GM23338 (cell line): ENCODE results near the gene AGAP2. TPM values are rescaled to one million over a fixed set of nuclear protein-coding genes. Genes with fewer than 3 reads are reported as not detected.

Source experiments
- ATAC-seq: fragments of 200-7000 bp; cut with Tn5 transposase; 3 replicates; pipeline ENCODE4 v1.9.1; 2020
- DNase-seq: peaks from one replicate; pipeline ENCODE4 v3.0.0-alpha.2; 2015; ENCODE audit warnings: low spot score
- H2AFZ ChIP-seq: fragments of 200-600 bp; sonication (generic); 2 replicates; pipeline ENCODE4 v1.8.0; 2016; ENCODE audit warnings: antibody characterized with exemption, mild to moderate bottlenecking, moderate library complexity
- H3F3A ChIP-seq: fragments of 200-600 bp; sonication (generic); replicated peaks from 2 replicates; pipeline ENCODE4 v1.8.0; 2017; ENCODE audit warnings: antibody characterized with exemption, mixed run types, low read depth
- H3K27ac ChIP-seq: fragments of 200-600 bp; sonication (generic); 2 replicates; pipeline ENCODE4 v1.6.1; 2016; ENCODE audit warnings: low read depth
- H3K27me3 ChIP-seq: fragments of 200-600 bp; sonication (generic); 2 replicates; pipeline ENCODE4 v1.8.0; 2016; ENCODE audit warnings: mild to moderate bottlenecking, mixed run types, moderate library complexity; ENCODE audit not compliant: insufficient read depth
- H3K36me3 ChIP-seq: fragments of 200-600 bp; sonication (generic); 2 replicates; pipeline ENCODE4 v1.8.0; 2016; ENCODE audit warnings: mild to moderate bottlenecking; ENCODE audit not compliant: insufficient read depth
- H3K4me1 ChIP-seq: fragments of 200-600 bp; sonication (generic); 2 replicates; pipeline ENCODE4 v1.8.0; 2016; ENCODE audit warnings: mild to moderate bottlenecking, moderate library complexity; ENCODE audit not compliant: insufficient read depth
- H3K4me2 ChIP-seq: fragments of 200-600 bp; sonication (generic); 2 replicates; pipeline ENCODE4 v1.7.1; 2017; ENCODE audit warnings: mixed run types
- H3K4me3 ChIP-seq: fragments of 200-600 bp; sonication (generic); 2 replicates; pipeline ENCODE4 v1.6.1; 2016; ENCODE audit warnings: mixed run types
- H3K79me2 ChIP-seq: fragments of 200-600 bp; sonication (generic); replicated peaks from 2 replicates; pipeline ENCODE4 v1.8.0; 2017; ENCODE audit warnings: mild to moderate bottlenecking; ENCODE audit not compliant: insufficient read depth
- H3K9me2 ChIP-seq: fragments of 200-600 bp; sonication (generic); 2 replicates; pipeline ENCODE4 v1.8.0; 2017; ENCODE audit not compliant: insufficient read depth
- H4K20me1 ChIP-seq: fragments of 200-600 bp; sonication (generic); replicated peaks from 2 replicates; pipeline ENCODE4 v1.8.0; 2017; ENCODE audit warnings: mild to moderate bottlenecking; ENCODE audit not compliant: insufficient read depth
- H3K27ac Mint-ChIP-seq: 2 replicates; pipeline ENCODE4 v1.8.0; 2020; ENCODE audit warnings: inconsistent platforms, mild to moderate bottlenecking, moderate library complexity, mixed read lengths
- H3K27me3 Mint-ChIP-seq: 3 replicates; pipeline ENCODE4 v1.8.0; 2022; ENCODE audit warnings: low read depth, mild to moderate bottlenecking, moderate library complexity, mixed read lengths, inconsistent platforms; ENCODE audit not compliant: insufficient read depth, poor library complexity
- H3K36me3 Mint-ChIP-seq: 3 replicates; pipeline ENCODE4 v1.8.0; 2021; ENCODE audit warnings: low read depth, mild to moderate bottlenecking, inconsistent platforms, moderate library complexity, mixed read lengths
- H3K4me1 Mint-ChIP-seq: 3 replicates; pipeline ENCODE4 v1.8.0; 2020; ENCODE audit warnings: mild to moderate bottlenecking, inconsistent platforms, mixed read lengths
- H3K4me3 Mint-ChIP-seq: 3 replicates; pipeline ENCODE4 v1.8.0; 2021; ENCODE audit warnings: moderate library complexity, mild to moderate bottlenecking, inconsistent platforms, mixed read lengths
- H3K9me3 Mint-ChIP-seq: 3 replicates; pipeline ENCODE4 v1.8.0; 2020; ENCODE audit warnings: moderate library complexity, mild to moderate bottlenecking, inconsistent platforms, mixed read lengths
- CREB1 ChIP-seq: fragments of 250-450 bp; sonication (Bioruptor Pico); IDR thresholded peaks from 2 replicates; pipeline ENCODE4 v1.5.0; 2020; ENCODE audit warnings: low read depth, mild to moderate bottlenecking, moderate library complexity
- JUNB ChIP-seq: IDR thresholded peaks from one replicate; pipeline ENCODE4 v1.6.1; 2016; ENCODE audit warnings: antibody characterized with exemption; ENCODE audit not compliant: unreplicated experiment
- NANOG ChIP-seq: IDR thresholded peaks from 2 replicates; pipeline ENCODE4 v1.6.1; 2016; ENCODE audit warnings: antibody characterized with exemption, borderline replicate concordance
- POLR2AphosphoS5 ChIP-seq: IDR thresholded peaks from 2 replicates; pipeline ENCODE4 v1.6.1; 2016; ENCODE audit warnings: antibody characterized with exemption, low read depth
- STAT1 ChIP-seq: IDR thresholded peaks from one replicate; pipeline ENCODE4 v1.6.1; 2016; ENCODE audit warnings: antibody characterized with exemption; ENCODE audit not compliant: unreplicated experiment
- ZNF114 ChIP-seq: fragments of 250-450 bp; sonication (Bioruptor Pico); IDR thresholded peaks from 2 replicates; pipeline ENCODE4 v1.5.0; 2020; ENCODE audit warnings: mild to moderate bottlenecking, moderate library complexity
- ZNF331 ChIP-seq: fragments of 250-450 bp; sonication (Bioruptor Pico); IDR thresholded peaks from 2 replicates; pipeline ENCODE4 v1.5.0; 2020; ENCODE audit warnings: low read depth, mild to moderate bottlenecking, moderate library complexity
- polyA plus RNA-seq: library from polyadenylated mRNA; unstranded; fragments of >200 nt; fragmentation: Nextera tagmentation; extraction: Ambion mirVana; gene quantifications from 2 replicates; pipeline ENCODE4 v1.2.1, GENCODE V29; 2016
- total RNA-seq: library from RNA; depleted of rRNA; stranded (reverse); fragments of >200 nt; shearing (Covaris generic); gene quantifications from 2 replicates; pipeline ENCODE4 v1.2.3, GENCODE V29; 2014
- TF ChIP-seq, protein P1 (sequence below): fragments of 250-450 bp; sonication (Bioruptor Pico); IDR thresholded peaks from 2 replicates; pipeline ENCODE4 v1.5.0; 2020; ENCODE audit warnings: mild to moderate bottlenecking, moderate library complexity
- TF ChIP-seq, protein P2 (sequence below): IDR thresholded peaks from 2 replicates; pipeline ENCODE4 v1.6.1; 2016; ENCODE audit warnings: antibody characterized with exemption
- TF ChIP-seq, protein P3 (sequence below): IDR thresholded peaks from one replicate; pipeline ENCODE4 v1.6.1; 2018; ENCODE audit warnings: antibody characterized with exemption; ENCODE audit not compliant: unreplicated experiment

Gene AGAP2
- total and polyA plus RNA-seq, 2 experiments from 2014 or later: 0.36 to 1.3 TPM

- Histone ChIP-seq H3K4me2 (peak overlapping the region; percentile 98; the same call in 1 of the 2 replicates), H2AFZ (no peak overlapping the region), H3K4me1 (peaks cover 5% of the 10 kb centered on the region; the same call in 1 of the 2 replicates), H4K20me1 (peaks cover 7% of the 10 kb centered on the region), H3K36me3 (peaks cover 20% of the 10 kb centered on the region; the same call in 1 of the 2 replicates), H3K9me2 (no peaks in the 10 kb centered on the region), H3K4me3 (0 out of 2 replicates have a peak overlapping the region, but pooled peaks have one; percentile 100), H3K79me2 (peaks cover 18% of the 10 kb centered on the region), H3K27me3 (no peaks in the 10 kb centered on the region), H3K27ac (no peak overlapping the region), H3F3A (no peaks in the 10 kb centered on the region)
- Mint-ChIP-seq H3K27ac (no peak overlapping the region), H3K27me3 (peaks cover 5% of the 10 kb centered on the region), H3K9me3 (no peaks in the 10 kb centered on the region), H3K4me3 (peak overlapping the region; percentile 100), H3K4me1 (peaks cover 4% of the 10 kb centered on the region; the same call in 1 of the 3 replicates), H3K36me3 (peaks cover 36% of the 10 kb centered on the region)
- ATAC-seq: no peak
- no peak for TF ChIP-seq ZNF114 (CRISPR knock-in tag)
- DNase-seq: no peak
Observed at GRCh38 chr12:57783861-57784260, 45.3 kb upstream of the AGAP2 start.

DNA sequence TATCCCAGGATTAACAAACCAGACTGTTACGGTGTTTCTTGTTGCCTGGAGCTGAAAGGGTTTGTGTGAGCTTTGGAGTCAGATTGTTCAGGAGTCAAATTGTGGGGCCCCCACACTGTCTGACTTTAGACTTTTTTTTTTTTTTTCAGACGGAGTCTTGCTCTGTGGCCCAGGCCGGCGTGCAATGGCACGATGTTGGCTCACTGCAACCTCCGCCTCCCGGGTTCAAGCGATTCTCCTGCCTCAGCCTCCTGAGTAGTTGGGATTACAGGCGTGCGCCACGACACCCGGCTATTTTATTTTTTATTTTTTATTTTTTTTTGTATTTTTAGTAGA, 44.9 kb upstream of the AGAP2 start:
- no peak for DNase-seq
- Histone ChIP-seq H3F3A (no peaks in the 10 kb centered on the region), H3K9me2 (no peaks in the 10 kb centered on the region), H3K4me1 (peaks cover 5% of the 10 kb centered on the region; the same call in 1 of the 2 replicates), H3K79me2 (peaks cover 18% of the 10 kb centered on the region), H3K36me3 (peaks cover 20% of the 10 kb centered on the region; the same call in 1 of the 2 replicates), H3K27ac (no peak overlapping the region), H2AFZ (peak overlapping the region; percentile 73; the same call in 1 of the 2 replicates), H4K20me1 (peaks cover 7% of the 10 kb centered on the region), H3K4me3 (peak overlapping the region; percentile 100), H3K27me3 (no peaks in the 10 kb centered on the region), H3K4me2 (peak overlapping the region; percentile 98)
- Mint-ChIP-seq H3K36me3 (peaks cover 31% of the 10 kb centered on the region), H3K9me3 (no peaks in the 10 kb centered on the region), H3K27me3 (peaks cover 5% of the 10 kb centered on the region), H3K4me3 (peak overlapping the region; percentile 100), H3K4me1 (peaks cover 4% of the 10 kb centered on the region; the same call in 1 of the 3 replicates), H3K27ac (no peak overlapping the region)
- no peak for ATAC-seq
- TF ChIP-seq JUNB: no peak
- no peak for TF ChIP-seq STAT1
- TF ChIP-seq NANOG: no peak
- TF ChIP-seq, protein P1, sequence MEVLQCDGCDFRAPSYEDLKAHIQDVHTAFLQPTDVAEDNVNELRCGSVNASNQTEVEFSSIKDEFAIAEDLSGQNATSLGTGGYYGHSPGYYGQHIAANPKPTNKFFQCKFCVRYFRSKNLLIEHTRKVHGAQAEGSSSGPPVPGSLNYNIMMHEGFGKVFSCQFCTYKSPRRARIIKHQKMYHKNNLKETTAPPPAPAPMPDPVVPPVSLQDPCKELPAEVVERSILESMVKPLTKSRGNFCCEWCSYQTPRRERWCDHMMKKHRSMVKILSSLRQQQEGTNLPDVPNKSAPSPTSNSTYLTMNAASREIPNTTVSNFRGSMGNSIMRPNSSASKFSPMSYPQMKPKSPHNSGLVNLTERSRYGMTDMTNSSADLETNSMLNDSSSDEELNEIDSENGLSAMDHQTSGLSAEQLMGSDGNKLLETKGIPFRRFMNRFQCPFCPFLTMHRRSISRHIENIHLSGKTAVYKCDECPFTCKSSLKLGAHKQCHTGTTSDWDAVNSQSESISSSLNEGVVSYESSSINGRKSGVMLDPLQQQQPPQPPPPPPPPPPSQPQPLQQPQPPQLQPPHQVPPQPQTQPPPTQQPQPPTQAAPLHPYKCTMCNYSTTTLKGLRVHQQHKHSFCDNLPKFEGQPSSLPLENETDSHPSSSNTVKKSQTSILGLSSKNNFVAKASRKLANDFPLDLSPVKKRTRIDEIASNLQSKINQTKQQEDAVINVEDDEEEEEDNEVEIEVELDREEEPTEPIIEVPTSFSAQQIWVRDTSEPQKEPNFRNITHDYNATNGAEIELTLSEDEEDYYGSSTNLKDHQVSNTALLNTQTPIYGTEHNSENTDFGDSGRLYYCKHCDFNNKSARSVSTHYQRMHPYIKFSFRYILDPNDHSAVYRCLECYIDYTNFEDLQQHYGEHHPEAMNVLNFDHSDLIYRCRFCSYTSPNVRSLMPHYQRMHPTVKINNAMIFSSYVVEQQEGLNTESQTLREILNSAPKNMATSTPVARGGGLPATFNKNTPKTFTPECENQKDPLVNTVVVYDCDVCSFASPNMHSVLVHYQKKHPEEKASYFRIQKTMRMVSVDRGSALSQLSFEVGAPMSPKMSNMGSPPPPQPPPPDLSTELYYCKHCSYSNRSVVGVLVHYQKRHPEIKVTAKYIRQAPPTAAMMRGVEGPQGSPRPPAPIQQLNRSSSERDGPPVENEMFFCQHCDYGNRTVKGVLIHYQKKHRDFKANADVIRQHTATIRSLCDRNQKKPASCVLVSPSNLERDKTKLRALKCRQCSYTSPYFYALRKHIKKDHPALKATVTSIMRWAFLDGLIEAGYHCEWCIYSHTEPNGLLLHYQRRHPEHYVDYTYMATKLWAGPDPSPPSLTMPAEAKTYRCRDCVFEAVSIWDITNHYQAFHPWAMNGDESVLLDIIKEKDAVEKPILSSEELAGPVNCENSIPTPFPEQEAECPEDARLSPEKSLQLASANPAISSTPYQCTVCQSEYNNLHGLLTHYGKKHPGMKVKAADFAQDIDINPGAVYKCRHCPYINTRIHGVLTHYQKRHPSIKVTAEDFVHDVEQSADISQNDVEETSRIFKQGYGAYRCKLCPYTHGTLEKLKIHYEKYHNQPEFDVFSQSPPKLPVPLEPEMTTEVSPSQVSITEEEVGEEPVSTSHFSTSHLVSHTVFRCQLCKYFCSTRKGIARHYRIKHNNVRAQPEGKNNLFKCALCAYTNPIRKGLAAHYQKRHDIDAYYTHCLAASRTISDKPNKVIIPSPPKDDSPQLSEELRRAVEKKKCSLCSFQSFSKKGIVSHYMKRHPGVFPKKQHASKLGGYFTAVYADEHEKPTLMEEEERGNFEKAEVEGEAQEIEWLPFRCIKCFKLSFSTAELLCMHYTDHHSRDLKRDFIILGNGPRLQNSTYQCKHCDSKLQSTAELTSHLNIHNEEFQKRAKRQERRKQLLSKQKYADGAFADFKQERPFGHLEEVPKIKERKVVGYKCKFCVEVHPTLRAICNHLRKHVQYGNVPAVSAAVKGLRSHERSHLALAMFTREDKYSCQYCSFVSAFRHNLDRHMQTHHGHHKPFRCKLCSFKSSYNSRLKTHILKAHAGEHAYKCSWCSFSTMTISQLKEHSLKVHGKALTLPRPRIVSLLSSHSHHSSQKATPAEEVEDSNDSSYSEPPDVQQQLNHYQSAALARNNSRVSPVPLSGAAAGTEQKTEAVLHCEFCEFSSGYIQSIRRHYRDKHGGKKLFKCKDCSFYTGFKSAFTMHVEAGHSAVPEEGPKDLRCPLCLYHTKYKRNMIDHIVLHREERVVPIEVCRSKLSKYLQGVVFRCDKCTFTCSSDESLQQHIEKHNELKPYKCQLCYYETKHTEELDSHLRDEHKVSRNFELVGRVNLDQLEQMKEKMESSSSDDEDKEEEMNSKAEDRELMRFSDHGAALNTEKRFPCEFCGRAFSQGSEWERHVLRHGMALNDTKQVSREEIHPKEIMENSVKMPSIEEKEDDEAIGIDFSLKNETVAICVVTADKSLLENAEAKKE (CRISPR knock-in tag): no peak
- no peak for TF ChIP-seq ZNF331
- no peak for TF ChIP-seq CREB1 (CRISPR knock-in tag)
- TF ChIP-seq, protein P2, sequence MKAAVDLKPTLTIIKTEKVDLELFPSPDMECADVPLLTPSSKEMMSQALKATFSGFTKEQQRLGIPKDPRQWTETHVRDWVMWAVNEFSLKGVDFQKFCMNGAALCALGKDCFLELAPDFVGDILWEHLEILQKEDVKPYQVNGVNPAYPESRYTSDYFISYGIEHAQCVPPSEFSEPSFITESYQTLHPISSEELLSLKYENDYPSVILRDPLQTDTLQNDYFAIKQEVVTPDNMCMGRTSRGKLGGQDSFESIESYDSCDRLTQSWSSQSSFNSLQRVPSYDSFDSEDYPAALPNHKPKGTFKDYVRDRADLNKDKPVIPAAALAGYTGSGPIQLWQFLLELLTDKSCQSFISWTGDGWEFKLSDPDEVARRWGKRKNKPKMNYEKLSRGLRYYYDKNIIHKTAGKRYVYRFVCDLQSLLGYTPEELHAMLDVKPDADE: no peak
- TF ChIP-seq, protein P3, sequence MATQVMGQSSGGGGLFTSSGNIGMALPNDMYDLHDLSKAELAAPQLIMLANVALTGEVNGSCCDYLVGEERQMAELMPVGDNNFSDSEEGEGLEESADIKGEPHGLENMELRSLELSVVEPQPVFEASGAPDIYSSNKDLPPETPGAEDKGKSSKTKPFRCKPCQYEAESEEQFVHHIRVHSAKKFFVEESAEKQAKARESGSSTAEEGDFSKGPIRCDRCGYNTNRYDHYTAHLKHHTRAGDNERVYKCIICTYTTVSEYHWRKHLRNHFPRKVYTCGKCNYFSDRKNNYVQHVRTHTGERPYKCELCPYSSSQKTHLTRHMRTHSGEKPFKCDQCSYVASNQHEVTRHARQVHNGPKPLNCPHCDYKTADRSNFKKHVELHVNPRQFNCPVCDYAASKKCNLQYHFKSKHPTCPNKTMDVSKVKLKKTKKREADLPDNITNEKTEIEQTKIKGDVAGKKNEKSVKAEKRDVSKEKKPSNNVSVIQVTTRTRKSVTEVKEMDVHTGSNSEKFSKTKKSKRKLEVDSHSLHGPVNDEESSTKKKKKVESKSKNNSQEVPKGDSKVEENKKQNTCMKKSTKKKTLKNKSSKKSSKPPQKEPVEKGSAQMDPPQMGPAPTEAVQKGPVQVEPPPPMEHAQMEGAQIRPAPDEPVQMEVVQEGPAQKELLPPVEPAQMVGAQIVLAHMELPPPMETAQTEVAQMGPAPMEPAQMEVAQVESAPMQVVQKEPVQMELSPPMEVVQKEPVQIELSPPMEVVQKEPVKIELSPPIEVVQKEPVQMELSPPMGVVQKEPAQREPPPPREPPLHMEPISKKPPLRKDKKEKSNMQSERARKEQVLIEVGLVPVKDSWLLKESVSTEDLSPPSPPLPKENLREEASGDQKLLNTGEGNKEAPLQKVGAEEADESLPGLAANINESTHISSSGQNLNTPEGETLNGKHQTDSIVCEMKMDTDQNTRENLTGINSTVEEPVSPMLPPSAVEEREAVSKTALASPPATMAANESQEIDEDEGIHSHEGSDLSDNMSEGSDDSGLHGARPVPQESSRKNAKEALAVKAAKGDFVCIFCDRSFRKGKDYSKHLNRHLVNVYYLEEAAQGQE: no peak
- TF ChIP-seq POLR2AphosphoS5: no peak
